ENCODE data around the gene NYAP1. TPM values are rescaled to one million over a fixed set of nuclear protein-coding genes. Genes with fewer than 3 reads are reported as not detected.

The NYAP1 gene
- total and polyA plus RNA-seq, 3 donors from 2014 or later = 15.7 to 27.3 (median 24.7) TPM

- H3K36me3 ChIP-seq (ENCODE audit: low read depth, missing control alignments) = no peaks in the 10 kb centered on the region
- H3K27ac ChIP-seq = peak overlapping the region; percentile 78 to 85
- no peaks in the 10 kb centered on the region for H3K27me3 ChIP-seq
- TF ChIP-seq CTCF (IDR thresholded peaks at IDR 0.05) (no peak), POLR2A (IDR thresholded peaks at IDR 0.05) (no peak)
- WGBS, 2 donors = 20 to 23% methylated on average over 14 of the region's 14 CpGs
- DNase-seq = no peak
- peaks cover 36% of the 10 kb centered on the region for H3K4me1 ChIP-seq
- peak overlapping the region; percentile 66 to 72 for H3K4me3 ChIP-seq
- H3K9me3 ChIP-seq = no peaks in the 10 kb centered on the region
- intact Hi-C loops (cut with DNase I; ENCODE audit: low total_unique reads) = loop anchor here (5.0 kb wide), 1 partner anchor 75 kb away; no protein-coding TSS in a partner anchor
These were observed 1.0 kb upstream of the NYAP1 start for GRCh38 chr7:100482728-100483089.

DNA sequence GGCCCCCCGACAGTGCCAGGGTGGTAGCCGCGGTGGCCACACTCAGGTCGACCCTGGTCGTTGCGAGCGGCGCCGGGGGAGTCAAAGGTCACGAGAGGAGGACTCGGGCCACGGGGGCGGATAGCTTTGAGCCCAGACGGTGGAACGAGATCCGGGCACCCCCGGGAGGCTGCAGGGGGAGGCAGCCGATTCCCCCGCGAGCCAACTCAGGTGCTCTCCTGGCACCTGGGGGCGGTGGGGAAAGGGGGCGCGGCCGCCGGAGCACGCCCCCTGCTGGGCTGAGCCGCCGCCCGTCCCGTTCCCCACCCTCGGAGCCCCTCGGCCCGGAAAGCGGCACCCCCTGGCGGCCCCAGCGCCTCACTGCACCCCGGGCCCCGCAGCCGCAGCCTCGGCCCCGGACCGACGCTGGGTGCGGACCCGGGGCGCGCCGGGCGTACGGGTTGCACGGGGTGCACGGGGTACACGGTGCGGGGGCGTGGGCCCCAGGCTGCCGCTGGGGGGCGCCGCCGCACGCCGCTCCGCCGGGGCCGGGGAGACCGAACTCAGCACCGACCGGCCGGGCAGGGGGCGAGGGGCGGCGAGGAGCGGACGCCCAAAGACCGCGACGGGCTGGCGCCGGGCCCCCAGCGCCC, 521 bp upstream of the NYAP1 start:
- Histone ChIP-seq H3K9me3 (no peaks in the 10 kb centered on the region), H3K4me3 (peak overlapping the region; percentile 66 to 72), H3K27me3 (no peaks in the 10 kb centered on the region), H3K36me3 (ENCODE audit: low read depth, missing control alignments) (no peaks in the 10 kb centered on the region), H3K27ac (peak overlapping the region; percentile 78 to 85), H3K4me1 (peaks cover 36% of the 10 kb centered on the region)
- intact Hi-C loops (cut with DNase I; ENCODE audit: low total_unique reads) = loop anchor here (5.0 kb wide), 1 partner anchor 74 kb away; no protein-coding TSS in a partner anchor
- 1 to 3% methylated on average over 17 to 36 of the region's 79 CpGs for WGBS, 2 donors
- peak; percentile 73 for DNase-seq
- TF ChIP-seq CTCF (IDR thresholded peaks at IDR 0.05) (peak; percentile 96 to 99 (median 98)), POLR2A (IDR thresholded peaks at IDR 0.05) (no peak)

DNA sequence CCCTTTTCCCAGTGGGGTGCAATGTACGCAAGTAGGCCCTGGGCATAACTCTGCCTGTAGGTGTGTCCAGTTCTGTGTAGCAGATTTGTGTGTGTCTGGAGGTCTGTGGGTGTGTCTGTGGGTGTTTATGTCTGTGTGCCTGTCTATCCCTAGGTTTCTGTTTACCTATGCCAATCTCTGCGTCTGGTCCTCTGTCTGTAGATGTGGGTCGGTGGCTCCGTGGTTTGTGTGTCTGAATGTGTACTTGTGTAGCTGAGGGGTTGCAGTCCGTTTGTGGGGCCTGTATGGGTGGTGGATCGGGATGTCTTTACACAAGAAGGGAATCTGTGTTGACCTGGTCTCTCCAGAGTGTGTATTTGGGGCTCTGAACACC, 932 bp downstream of the NYAP1 start:
- no peak for TF ChIP-seq CTCF (IDR thresholded peaks at IDR 0.05)
- no peak for TF ChIP-seq POLR2A (IDR thresholded peaks at IDR 0.05)
- no peaks in the 10 kb centered on the region for H3K9me3 ChIP-seq
- H3K27me3 ChIP-seq = no peaks in the 10 kb centered on the region
- peak overlapping the region; percentile 74 to 85 for H3K27ac ChIP-seq
- no peak for DNase-seq
- no peaks in the 10 kb centered on the region for H3K36me3 ChIP-seq (ENCODE audit: low read depth, missing control alignments)
- peak overlapping the region; percentile 66 to 72 for H3K4me3 ChIP-seq
- intact Hi-C loops (cut with DNase I; ENCODE audit: low total_unique reads) = loop anchor here (5.0 kb wide), 1 partner anchor 73 kb away; no protein-coding TSS in a partner anchor
- WGBS, 2 donors = 44 to 80% methylated on average over 6 of the region's 6 CpGs
- peaks cover 32% of the 10 kb centered on the region for H3K4me1 ChIP-seq

DNA sequence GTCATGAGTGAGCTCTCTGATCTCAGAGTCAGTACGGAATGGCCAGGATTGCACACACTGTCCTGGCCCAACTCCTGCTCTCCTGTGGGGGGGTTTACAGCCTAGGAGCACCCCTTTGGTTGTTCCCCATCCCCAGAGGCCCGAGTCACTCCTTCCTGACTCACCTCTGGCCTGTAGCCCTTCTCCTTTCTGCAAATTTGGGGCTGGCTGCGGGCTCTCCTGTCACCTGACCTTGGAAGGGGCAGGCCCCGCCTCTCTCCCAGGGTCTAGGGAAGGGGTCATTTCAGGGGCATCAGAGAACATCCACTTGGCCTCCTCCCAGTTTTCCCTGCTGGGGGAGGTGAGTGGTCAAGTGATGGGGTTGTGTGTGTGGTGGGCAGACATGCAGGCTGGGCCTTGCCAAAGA, 1.7 kb downstream of the NYAP1 start:
- Histone ChIP-seq H3K36me3 (ENCODE audit: low read depth, missing control alignments) (no peaks in the 10 kb centered on the region), H3K4me3 (no peak overlapping the region), H3K9me3 (no peaks in the 10 kb centered on the region), H3K27me3 (no peaks in the 10 kb centered on the region), H3K27ac (peak overlapping the region; percentile 74 to 85), H3K4me1 (peaks cover 32% of the 10 kb centered on the region)
- intact Hi-C loops (cut with DNase I; ENCODE audit: low total_unique reads) = no loop called here
- WGBS, 2 donors = 41 to 66% methylated on average over 3 to 4 of the region's 4 CpGs
- TF ChIP-seq CTCF (IDR thresholded peaks at IDR 0.05) (no peak), POLR2A (IDR thresholded peaks at IDR 0.05) (no peak)
- no peak for DNase-seq

GRCh38 chr7:100486111-100486636, 2.4 kb downstream of the NYAP1 start:
- no peak for DNase-seq
- H3K36me3 ChIP-seq (ENCODE audit: low read depth, missing control alignments) = no peaks in the 10 kb centered on the region
- H3K9me3 ChIP-seq = no peaks in the 10 kb centered on the region
- TF ChIP-seq CTCF (IDR thresholded peaks at IDR 0.05) = no peak
- TF ChIP-seq POLR2A (IDR thresholded peaks at IDR 0.05) = no peak
- intact Hi-C loops (cut with DNase I; ENCODE audit: low total_unique reads) = no loop called here
- peak overlapping the region; percentile 25 to 85 for H3K27ac ChIP-seq
- H3K4me3 ChIP-seq = no peak overlapping the region
- peaks cover 32% of the 10 kb centered on the region for H3K4me1 ChIP-seq
- no peaks in the 10 kb centered on the region for H3K27me3 ChIP-seq
- WGBS, 2 donors = 78 to 83% methylated on average over 4 to 5 of the region's 5 CpGs
